WTC11 (cell line): ENCODE data around the gene SUPT4H1. TPM values are rescaled to one million over a fixed set of nuclear protein-coding genes. Genes with fewer than 3 reads are reported as not detected.
A peak's percentile ranks its signal among the peaks of the same experiment; 100 is the strongest.

Experiments used
- ATAC-seq: fragments of 200-7000 bp; cut with Tn5 transposase; 2 replicates; pipeline ENCODE4 v1.10.0; 2021; ENCODE audit warnings: mild to moderate bottlenecking, moderate library complexity
- CTCF ChIA-PET: fragments of 300-600 bp; sonication (Branson Sonifier 250); formaldehyde crosslinking; loops from one replicate; lab custom pipeline; 2021; ENCODE audit warnings: antibody characterized with exemption; lab: Charles Lee
- POLR2A ChIA-PET: fragments of 350-600 bp; sonication (Branson Sonifier 250); formaldehyde crosslinking; loops from one replicate; lab custom pipeline; 2021; ENCODE audit warnings: antibody characterized with exemption; lab: Charles Lee
- DNase-seq: peaks from one replicate; pipeline ENCODE4 v3.0.0; 2021; ENCODE audit warnings: low spot score
- H3K27ac Mint-ChIP-seq: 2 replicates; pipeline ENCODE4 v1.8.0; 2021; ENCODE audit warnings: mixed read lengths
- H3K27me3 Mint-ChIP-seq: 2 replicates; pipeline ENCODE4 v1.8.0; 2021; ENCODE audit warnings: low read depth, mild to moderate bottlenecking, moderate library complexity, mixed read lengths
- H3K36me3 Mint-ChIP-seq: 2 replicates; pipeline ENCODE4 v1.8.0; 2021; ENCODE audit warnings: mixed read lengths
- H3K4me1 Mint-ChIP-seq: 2 replicates; pipeline ENCODE4 v1.8.0; 2022; ENCODE audit warnings: mixed read lengths
- H3K4me3 Mint-ChIP-seq: 2 replicates; pipeline ENCODE4 v1.8.0; 2021; ENCODE audit warnings: mild to moderate bottlenecking, moderate library complexity, mixed read lengths
- H3K9me3 Mint-ChIP-seq: 2 replicates; pipeline ENCODE4 v1.8.0; 2021; ENCODE audit warnings: mixed read lengths
- CREB1 ChIP-seq: sonication (generic); formaldehyde crosslinking; IDR thresholded peaks from 2 replicates; pipeline ENCODE4 v1.8.0; 2023; ENCODE audit warnings: mild to moderate bottlenecking, missing genetic modification reagents
- FOXP1 ChIP-seq: sonication (generic); formaldehyde crosslinking; IDR thresholded peaks from 2 replicates; pipeline ENCODE4 v1.8.0; 2022; ENCODE audit warnings: missing genetic modification reagents, mild to moderate bottlenecking, moderate library complexity, borderline replicate concordance
- GABPB1 ChIP-seq: sonication (generic); formaldehyde crosslinking; IDR thresholded peaks from 2 replicates; pipeline ENCODE4 v1.8.1; 2023; ENCODE audit warnings: mild to moderate bottlenecking, missing genetic modification reagents
- GTF2I ChIP-seq: fragments of 250-450 bp; sonication (Bioruptor Pico); conservative IDR thresholded peaks from 2 replicates; pipeline ENCODE4 v1.4.0; 2021; ENCODE audit warnings: mild to moderate bottlenecking
- JAZF1 ChIP-seq: fragments of 250-450 bp; sonication (Bioruptor Pico); IDR thresholded peaks from 2 replicates; pipeline ENCODE4 v1.9.0; 2021; ENCODE audit warnings: moderate library complexity, mild to moderate bottlenecking, inconsistent platforms
- KAT7 ChIP-seq: sonication (generic); formaldehyde crosslinking; IDR thresholded peaks from 2 replicates; pipeline ENCODE4 v1.8.1; 2023; ENCODE audit warnings: missing genetic modification reagents, mild to moderate bottlenecking, borderline replicate concordance
- MXD4 ChIP-seq: fragments of 250-450 bp; sonication (Bioruptor Pico); IDR thresholded peaks from 2 replicates; pipeline ENCODE4 v1.8.0; 2021; ENCODE audit warnings: mild to moderate bottlenecking, moderate library complexity, borderline replicate concordance
- MYBL2 ChIP-seq: sonication (generic); formaldehyde crosslinking; IDR thresholded peaks from 2 replicates; pipeline ENCODE4 v1.8.1; 2023; ENCODE audit warnings: mild to moderate bottlenecking, moderate library complexity, missing genetic modification reagents
- RORB ChIP-seq: fragments of 250-450 bp; sonication (Bioruptor Pico); IDR thresholded peaks from 2 replicates; pipeline ENCODE4 v1.9.0; 2021; ENCODE audit warnings: mild to moderate bottlenecking
- SMAD4 ChIP-seq: sonication (generic); formaldehyde crosslinking; IDR thresholded peaks from 2 replicates; pipeline ENCODE4 v1.8.0; 2022; ENCODE audit warnings: mild to moderate bottlenecking, missing genetic modification reagents
- SP1 ChIP-seq: sonication (generic); formaldehyde crosslinking; conservative IDR thresholded peaks from 2 replicates; pipeline ENCODE4 v1.8.1; 2022; ENCODE audit warnings: missing genetic modification reagents
- TP53 ChIP-seq: sonication (generic); formaldehyde crosslinking; IDR thresholded peaks from 2 replicates; pipeline ENCODE4 v1.8.1; 2023; ENCODE audit warnings: mild to moderate bottlenecking, missing genetic modification reagents
- ZBTB21 ChIP-seq: sonication (generic); formaldehyde crosslinking; IDR thresholded peaks from 2 replicates; pipeline ENCODE4 v1.8.1; 2023; ENCODE audit warnings: mild to moderate bottlenecking, missing genetic modification reagents, borderline replicate concordance
- ZNF121 ChIP-seq: sonication (generic); formaldehyde crosslinking; IDR thresholded peaks from 2 replicates; pipeline ENCODE4 v1.8.0; 2023; ENCODE audit warnings: missing genetic modification reagents
- total RNA-seq: library from RNA; stranded (reverse); gene quantifications from 3 replicates; pipeline ENCODE4 v1.2.3, GENCODE V29; 2021
- TF ChIP-seq, protein P1 (sequence below): sonication (generic); formaldehyde crosslinking; IDR thresholded peaks from 2 replicates; pipeline ENCODE4 v1.8.0; 2022; ENCODE audit warnings: missing genetic modification reagents
- TF ChIP-seq, protein P2 (sequence below): fragments of 250-450 bp; sonication (Bioruptor Pico); IDR thresholded peaks from 2 replicates; pipeline ENCODE4 v1.8.0; 2021; ENCODE audit warnings: mild to moderate bottlenecking
- TF ChIP-seq, protein P3 (sequence below): sonication (generic); formaldehyde crosslinking; IDR thresholded peaks from 2 replicates; pipeline ENCODE4 v1.8.1; 2023; ENCODE audit warnings: mild to moderate bottlenecking, missing genetic modification reagents
- TF ChIP-seq, protein P4 (sequence below): sonication (generic); formaldehyde crosslinking; IDR thresholded peaks from 2 replicates; pipeline ENCODE4 v1.8.1; 2022; ENCODE audit warnings: low read depth, missing genetic modification reagents, borderline replicate concordance

SUPT4H1 gene
- total RNA-seq, 1 experiment from 2014 or later = 85.5 TPM

DNA sequence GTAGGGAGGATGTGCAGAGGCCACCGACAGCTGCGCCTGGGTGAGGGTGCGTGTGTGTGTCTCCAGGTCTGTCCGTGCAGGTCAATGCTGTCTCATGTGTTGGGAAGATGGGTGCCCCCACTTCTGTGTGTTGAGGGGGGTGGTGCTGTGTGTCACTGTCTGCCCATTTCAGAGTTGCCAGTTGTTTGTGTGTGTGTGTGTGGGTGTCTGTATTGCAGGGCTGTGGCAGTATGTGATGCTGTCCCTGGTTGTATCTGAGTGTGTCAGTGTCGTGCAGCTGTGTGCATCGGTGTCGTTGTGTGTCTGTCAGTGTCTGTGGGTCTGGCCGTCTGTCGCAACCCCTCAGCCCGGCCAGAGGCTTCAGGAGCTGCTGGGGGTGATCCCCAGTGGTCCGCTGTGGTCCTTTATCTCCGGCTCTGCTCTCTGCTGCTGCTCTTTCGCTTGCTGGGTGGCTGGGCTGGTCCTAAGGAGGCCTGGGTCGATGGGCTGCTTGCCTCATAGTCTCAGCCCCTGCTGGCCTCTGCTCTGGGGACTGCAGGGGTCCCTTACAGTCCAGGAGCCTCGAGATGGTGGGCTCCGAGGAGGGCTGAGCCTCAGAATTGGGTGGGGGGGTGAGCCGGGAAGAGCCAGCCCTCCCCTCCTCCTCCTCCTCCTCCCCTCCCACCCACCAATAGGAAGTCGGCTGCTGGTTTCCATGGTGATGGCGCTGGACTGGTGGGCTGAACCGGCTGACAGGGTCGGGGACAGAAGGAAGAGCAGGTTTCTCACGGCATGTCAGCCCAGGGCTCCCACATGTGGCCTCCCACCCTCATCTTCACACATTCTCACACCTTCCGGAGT lies 23.6 kb downstream of the SUPT4H1 start, which contains the start of gene TSPOAP1 (continued):
- TF ChIP-seq, protein P1, sequence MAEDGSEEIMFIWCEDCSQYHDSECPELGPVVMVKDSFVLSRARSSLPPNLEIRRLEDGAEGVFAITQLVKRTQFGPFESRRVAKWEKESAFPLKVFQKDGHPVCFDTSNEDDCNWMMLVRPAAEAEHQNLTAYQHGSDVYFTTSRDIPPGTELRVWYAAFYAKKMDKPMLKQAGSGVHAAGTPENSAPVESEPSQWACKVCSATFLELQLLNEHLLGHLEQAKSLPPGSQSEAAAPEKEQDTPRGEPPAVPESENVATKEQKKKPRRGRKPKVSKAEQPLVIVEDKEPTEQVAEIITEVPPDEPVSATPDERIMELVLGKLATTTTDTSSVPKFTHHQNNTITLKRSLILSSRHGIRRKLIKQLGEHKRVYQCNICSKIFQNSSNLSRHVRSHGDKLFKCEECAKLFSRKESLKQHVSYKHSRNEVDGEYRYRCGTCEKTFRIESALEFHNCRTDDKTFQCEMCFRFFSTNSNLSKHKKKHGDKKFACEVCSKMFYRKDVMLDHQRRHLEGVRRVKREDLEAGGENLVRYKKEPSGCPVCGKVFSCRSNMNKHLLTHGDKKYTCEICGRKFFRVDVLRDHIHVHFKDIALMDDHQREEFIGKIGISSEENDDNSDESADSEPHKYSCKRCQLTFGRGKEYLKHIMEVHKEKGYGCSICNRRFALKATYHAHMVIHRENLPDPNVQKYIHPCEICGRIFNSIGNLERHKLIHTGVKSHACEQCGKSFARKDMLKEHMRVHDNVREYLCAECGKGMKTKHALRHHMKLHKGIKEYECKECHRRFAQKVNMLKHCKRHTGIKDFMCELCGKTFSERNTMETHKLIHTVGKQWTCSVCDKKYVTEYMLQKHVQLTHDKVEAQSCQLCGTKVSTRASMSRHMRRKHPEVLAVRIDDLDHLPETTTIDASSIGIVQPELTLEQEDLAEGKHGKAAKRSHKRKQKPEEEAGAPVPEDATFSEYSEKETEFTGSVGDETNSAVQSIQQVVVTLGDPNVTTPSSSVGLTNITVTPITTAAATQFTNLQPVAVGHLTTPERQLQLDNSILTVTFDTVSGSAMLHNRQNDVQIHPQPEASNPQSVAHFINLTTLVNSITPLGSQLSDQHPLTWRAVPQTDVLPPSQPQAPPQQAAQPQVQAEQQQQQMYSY (CRISPR knock-in tag) = no peak
- TF ChIP-seq MYBL2 (CRISPR knock-in tag) = no peak
- TF ChIP-seq, protein P2, sequence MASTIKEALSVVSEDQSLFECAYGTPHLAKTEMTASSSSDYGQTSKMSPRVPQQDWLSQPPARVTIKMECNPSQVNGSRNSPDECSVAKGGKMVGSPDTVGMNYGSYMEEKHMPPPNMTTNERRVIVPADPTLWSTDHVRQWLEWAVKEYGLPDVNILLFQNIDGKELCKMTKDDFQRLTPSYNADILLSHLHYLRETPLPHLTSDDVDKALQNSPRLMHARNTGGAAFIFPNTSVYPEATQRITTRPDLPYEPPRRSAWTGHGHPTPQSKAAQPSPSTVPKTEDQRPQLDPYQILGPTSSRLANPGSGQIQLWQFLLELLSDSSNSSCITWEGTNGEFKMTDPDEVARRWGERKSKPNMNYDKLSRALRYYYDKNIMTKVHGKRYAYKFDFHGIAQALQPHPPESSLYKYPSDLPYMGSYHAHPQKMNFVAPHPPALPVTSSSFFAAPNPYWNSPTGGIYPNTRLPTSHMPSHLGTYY (CRISPR knock-in tag) = no peak
- TF ChIP-seq FOXP1 (CRISPR knock-in tag) = no peak
- TF ChIP-seq, all 79 proteins: peak for 0

DNA sequence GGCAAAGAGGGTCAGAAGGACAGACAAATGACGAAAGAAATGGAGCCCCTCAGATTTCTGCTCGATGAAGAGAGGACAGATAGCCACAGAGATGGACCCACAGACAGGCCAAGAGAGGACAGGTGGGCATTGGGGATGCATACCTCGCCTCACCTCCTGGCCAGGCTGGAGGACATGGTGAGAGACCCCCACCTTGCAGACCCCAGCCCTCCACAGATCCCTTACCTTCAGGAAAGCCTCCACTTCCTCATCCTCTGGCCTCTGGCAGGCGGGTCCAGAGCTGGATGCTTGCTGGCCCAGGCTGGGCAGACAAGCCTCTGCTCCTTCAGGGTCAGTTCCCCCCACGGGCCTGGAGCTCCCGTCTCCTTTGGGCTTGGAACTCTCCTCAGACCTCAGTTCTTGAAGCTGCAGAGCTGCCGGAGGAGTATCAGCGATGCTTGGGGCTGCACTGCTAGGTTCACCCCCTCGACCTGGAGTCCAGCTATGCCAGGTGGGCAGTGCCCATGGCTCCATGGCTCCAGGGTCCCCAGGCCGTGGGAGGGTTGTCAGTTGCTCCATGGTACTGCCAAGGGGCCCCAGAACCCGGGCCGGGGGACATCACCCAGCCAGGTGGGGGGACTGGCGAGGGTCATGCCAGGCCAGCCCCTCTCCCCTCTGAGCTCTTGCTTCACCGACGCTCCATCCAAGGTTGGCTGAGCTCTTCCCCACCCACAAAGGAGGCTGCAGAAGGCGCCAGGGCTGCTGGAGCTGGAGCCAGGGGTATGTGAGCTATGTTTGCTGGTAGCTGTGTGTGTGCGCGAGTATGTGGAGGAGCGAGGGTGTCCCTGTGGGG lies 24.4 kb downstream of the SUPT4H1 start:
- no peak for DNase-seq
- ATAC-seq = no peak
- H3K4me3 Mint-ChIP-seq = no peak overlapping the region
- no peaks in the 10 kb centered on the region for H3K9me3 Mint-ChIP-seq
- POLR2A ChIA-PET = interaction anchor here (1.1 to 1.7 kb wide), 2 partner anchors 9 to 10 kb away, joined by 5 read pairs; no protein-coding TSS in a partner anchor
- H3K36me3 Mint-ChIP-seq = no peaks in the 10 kb centered on the region
- H3K4me1 Mint-ChIP-seq = peaks cover 62% of the 10 kb centered on the region
- no peak for TF ChIP-seq ZBTB21 (CRISPR knock-in tag)
- no peak for TF ChIP-seq CREB1 (CRISPR knock-in tag)
- no peak for TF ChIP-seq RORB (CRISPR knock-in tag)
- TF ChIP-seq, protein P3, sequence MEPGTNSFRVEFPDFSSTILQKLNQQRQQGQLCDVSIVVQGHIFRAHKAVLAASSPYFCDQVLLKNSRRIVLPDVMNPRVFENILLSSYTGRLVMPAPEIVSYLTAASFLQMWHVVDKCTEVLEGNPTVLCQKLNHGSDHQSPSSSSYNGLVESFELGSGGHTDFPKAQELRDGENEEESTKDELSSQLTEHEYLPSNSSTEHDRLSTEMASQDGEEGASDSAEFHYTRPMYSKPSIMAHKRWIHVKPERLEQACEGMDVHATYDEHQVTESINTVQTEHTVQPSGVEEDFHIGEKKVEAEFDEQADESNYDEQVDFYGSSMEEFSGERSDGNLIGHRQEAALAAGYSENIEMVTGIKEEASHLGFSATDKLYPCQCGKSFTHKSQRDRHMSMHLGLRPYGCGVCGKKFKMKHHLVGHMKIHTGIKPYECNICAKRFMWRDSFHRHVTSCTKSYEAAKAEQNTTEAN (CRISPR knock-in tag) = no peak
- no peak for TF ChIP-seq SP1
- TF ChIP-seq KAT7 (CRISPR knock-in tag) = no peak
- no peak for TF ChIP-seq JAZF1 (CRISPR knock-in tag)
- H3K27me3 Mint-ChIP-seq = peaks cover 26% of the 10 kb centered on the region
- CTCF ChIA-PET = interaction anchor here (0.6 to 4.1 kb wide), 5 partner anchors 10 to 124 kb away, joined by 3 to 36 read pairs (median 23); partner anchors contain the start of gene SUPT4H1
- no peak overlapping the region for H3K27ac Mint-ChIP-seq

DNA sequence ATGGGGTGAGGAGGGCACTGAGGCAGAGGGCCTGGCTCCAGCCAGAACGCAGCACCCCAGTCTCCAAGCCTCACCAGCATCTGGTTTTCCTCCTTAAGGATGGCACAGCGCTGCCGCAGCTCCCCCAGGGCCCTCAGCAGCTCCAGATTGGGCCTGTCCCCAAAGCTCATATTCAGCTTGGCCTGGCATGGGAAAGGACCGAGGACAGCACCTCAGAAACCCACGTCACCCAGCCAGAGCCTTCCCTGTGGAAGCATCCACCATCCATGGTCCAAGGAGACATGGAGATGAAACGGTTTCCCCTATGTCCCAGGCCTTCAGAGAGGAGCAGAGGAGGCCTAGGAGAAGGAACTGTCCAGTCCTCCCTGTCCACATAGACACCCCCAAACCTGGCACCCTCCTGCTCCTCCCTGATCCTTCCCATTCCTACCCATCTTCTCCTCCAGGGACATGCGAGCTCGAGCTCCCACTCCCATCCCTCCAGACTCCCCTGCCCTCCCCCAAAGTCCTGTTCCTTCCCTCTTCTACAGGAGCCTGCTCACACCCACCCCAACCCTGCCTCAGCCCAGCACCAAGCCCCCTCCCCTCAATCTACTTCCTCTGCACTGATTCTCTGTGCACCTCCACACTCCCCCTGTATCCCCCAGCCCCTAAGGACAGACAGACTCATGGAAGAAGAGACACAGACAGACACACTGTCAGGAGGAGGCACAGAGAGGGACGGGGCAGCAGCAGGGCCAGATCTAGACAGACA lies 25.2 kb downstream of the SUPT4H1 start:
- peak overlapping the region; percentile 14; the same call in 1 of the 2 replicates for H3K4me3 Mint-ChIP-seq
- ATAC-seq = no peak
- peaks cover 34% of the 10 kb centered on the region for H3K27me3 Mint-ChIP-seq
- H3K4me1 Mint-ChIP-seq = peaks cover 57% of the 10 kb centered on the region
- CTCF ChIA-PET = interaction anchor here (1.4 to 4.1 kb wide), 7 partner anchors 9 to 90 kb away, joined by 6 to 36 read pairs (median 18); partner anchors contain the start of genes RNF43 and SUPT4H1
- H3K27ac Mint-ChIP-seq = no peak overlapping the region
- POLR2A ChIA-PET = interaction anchor here (0.8 to 1.8 kb wide), 4 partner anchors 10 to 59 kb away, joined by 3 to 9 read pairs (median 5); no protein-coding TSS in a partner anchor
- H3K9me3 Mint-ChIP-seq = no peaks in the 10 kb centered on the region
- DNase-seq = no peak
- no peaks in the 10 kb centered on the region for H3K36me3 Mint-ChIP-seq
- TF ChIP-seq MXD4 (no peak), ZNF121 (no peak), ZBTB21 (CRISPR knock-in tag) (no peak), TP53 (no peak), SP1 (no peak), KAT7 (CRISPR knock-in tag) (no peak), GABPB1 (CRISPR knock-in tag) (no peak), SMAD4 (no peak), GTF2I (CRISPR knock-in tag) (no peak)
- TF ChIP-seq, protein P4, sequence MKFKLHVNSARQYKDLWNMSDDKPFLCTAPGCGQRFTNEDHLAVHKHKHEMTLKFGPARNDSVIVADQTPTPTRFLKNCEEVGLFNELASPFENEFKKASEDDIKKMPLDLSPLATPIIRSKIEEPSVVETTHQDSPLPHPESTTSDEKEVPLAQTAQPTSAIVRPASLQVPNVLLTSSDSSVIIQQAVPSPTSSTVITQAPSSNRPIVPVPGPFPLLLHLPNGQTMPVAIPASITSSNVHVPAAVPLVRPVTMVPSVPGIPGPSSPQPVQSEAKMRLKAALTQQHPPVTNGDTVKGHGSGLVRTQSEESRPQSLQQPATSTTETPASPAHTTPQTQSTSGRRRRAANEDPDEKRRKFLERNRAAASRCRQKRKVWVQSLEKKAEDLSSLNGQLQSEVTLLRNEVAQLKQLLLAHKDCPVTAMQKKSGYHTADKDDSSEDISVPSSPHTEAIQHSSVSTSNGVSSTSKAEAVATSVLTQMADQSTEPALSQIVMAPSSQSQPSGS (CRISPR knock-in tag) = no peak
- TF ChIP-seq, protein P2 (CRISPR knock-in tag) = no peak
